Kidney (tissue), 14 donors: ENCODE results near the gene ARL15. TPM values are rescaled to one million over a fixed set of nuclear protein-coding genes. Genes with fewer than 3 reads are reported as not detected.

Source experiments
- DNase-seq, 5 donors: peaks; one replicate each; pipeline ENCODE4 v3.0.0-alpha.2; 2013 to 2020
- FAIRE-seq: peaks from 2 replicates; lab custom pipeline; 2012; peaks lifted over from hg19 to GRCh38; lab: Jason Lieb, UNC
- H3K27ac ChIP-seq, 2 donors: one replicate each; pipeline ENCODE4 v1.7.0; 2013; ENCODE audit warnings: low read depth in 2 of 2, low read length in 2 of 2, inconsistent platforms in 1 of 2
- H3K27me3 ChIP-seq: one replicate; pipeline ENCODE4 v1.7.1; 2013; ENCODE audit warnings: low read length, inconsistent platforms; ENCODE audit not compliant: control insufficient read depth, insufficient read depth
- H3K36me3 ChIP-seq, 3 donors: one replicate each; pipeline versions ENCODE4 v1.7.0 to v1.7.1; 2013; ENCODE audit warnings: low read length in 3 of 3, control low read depth in 1 of 3, inconsistent platforms in 1 of 3; ENCODE audit not compliant: insufficient read depth in 3 of 3, control insufficient read depth in 2 of 3
- H3K4me1 ChIP-seq, 3 donors: one replicate each; pipeline versions ENCODE4 v1.7.0 to v1.7.1; 2013; ENCODE audit warnings: low read length in 3 of 3, inconsistent platforms in 1 of 3, low read depth in 1 of 3; ENCODE audit not compliant: control insufficient read depth in 2 of 3, insufficient read depth in 2 of 3
- H3K4me3 ChIP-seq, 3 donors: one replicate each; pipeline versions ENCODE4 v1.7.0 to v1.8.1; 2013; ENCODE audit warnings: low read length in 3 of 3, control low read depth in 1 of 3, inconsistent platforms in 1 of 3
- H3K9ac ChIP-seq, 3 donors: one replicate each; pipeline versions ENCODE4 v1.7.0 to v1.7.1; 2013; ENCODE audit warnings: low read length in 3 of 3, control low read depth in 1 of 3, inconsistent platforms in 1 of 3
- H3K9me3 ChIP-seq, 3 donors: one replicate each; pipeline versions ENCODE4 v1.7.0 to v1.7.1; 2013; ENCODE audit warnings: low read length in 3 of 3, control low read depth in 1 of 3, inconsistent platforms in 1 of 3; ENCODE audit not compliant: control insufficient read depth in 2 of 3, insufficient read depth in 1 of 3
- CTCF ChIP-seq: IDR thresholded peaks from 3 replicates; pipeline ENCODE4 v1.5.1; 2012; ENCODE audit warnings: mild to moderate bottlenecking, moderate library complexity, borderline replicate concordance; ENCODE audit not compliant: insufficient read depth; ENCODE audit errors: extremely low read depth
- intact Hi-C: fragments of 100-400 bp; cut with DNase I; formaldehyde crosslinking; loops from one replicate; pipeline ENCODE4 v1.11.1; 2022
- polyA plus RNA-seq: library from polyadenylated mRNA; stranded (reverse); fragments of 350-450 nt; fragmentation: Illumina TruSeq; extraction: RNeasy Lipid Tissue Mini Kit (QIAGEN cat#74804); gene quantifications from one replicate; pipeline ENCODE4 v1.2.3, GENCODE V29; 2014; ENCODE audit warnings: low read depth, low replicate concordance; ENCODE audit not compliant: insufficient read depth
- total RNA-seq: library from RNA; stranded (reverse); fragmentation: NEBNext Ultra II Directional; extraction: Animal tissue kit (Norgen Biotek cat#: 25700); gene quantifications from one replicate; pipeline ENCODE4 v1.2.1, GENCODE V29; 2021
- donor health status: control.
- donor health status: control.
- donor health status: control.
- donor health status: control.
- donor health status: control.
- donor health status: DM: yes; HTN: yes; CAD: no.
- donor health status: Normal renal cell carcinoma (clear cell type).

The ARL15 gene
- total and polyA plus RNA-seq, 2 donors from 2014 or later: 21.1 to 36.6 TPM

GRCh38 chr5:53895091-53895683 lies 415.2 kb downstream of the ARL15 start:
- FAIRE-seq (no peak), DNase-seq (peak in 4 of 5 donors; percentile 56 to 86 (median 75))
- no peak overlapping the region for H3K27ac ChIP-seq

GRCh38 chr5:53893626-53894025 lies 416.7 kb downstream of the ARL15 start:
- Histone ChIP-seq H3K9ac (no peak overlapping the region), H3K9me3 (no peaks in the 10 kb centered on the region), H3K4me1 (no peaks in the 10 kb centered on the region), H3K4me3 (no peak overlapping the region), H3K27ac (no peak overlapping the region), H3K36me3 (no peaks in the 10 kb centered on the region), H3K27me3 (no peaks in the 10 kb centered on the region)
- no peak for TF ChIP-seq CTCF
- intact Hi-C loops: no loop called here
- FAIRE-seq (no peak), DNase-seq (no peak)

More at GRCh38 chr5:53895091-53895683, 415.2 kb downstream of the ARL15 start:
- Histone ChIP-seq H3K9ac (no peak overlapping the region), H3K27me3 (no peaks in the 10 kb centered on the region), H3K36me3 (no peaks in the 10 kb centered on the region), H3K9me3 (no peaks in the 10 kb centered on the region), H3K4me3 (no peak overlapping the region), H3K4me1 (no peaks in the 10 kb centered on the region)
- intact Hi-C loops: no loop called here
- no peak for TF ChIP-seq CTCF

GRCh38 chr5:53892224-53892623 lies 418.1 kb downstream of the ARL15 start:
- Histone ChIP-seq H3K9ac (no peak overlapping the region), H3K4me3 (no peak overlapping the region), H3K27ac (no peak overlapping the region), H3K36me3 (no peaks in the 10 kb centered on the region), H3K27me3 (no peaks in the 10 kb centered on the region), H3K4me1 (no peaks in the 10 kb centered on the region), H3K9me3 (no peaks in the 10 kb centered on the region)
- DNase-seq (no peak), FAIRE-seq (no peak)
- no peak for TF ChIP-seq CTCF
- intact Hi-C loops: no loop called here

GRCh38 chr5:53891159-53891558 lies 419.2 kb downstream of the ARL15 start:
- intact Hi-C loops: no loop called here
- Histone ChIP-seq H3K36me3 (no peaks in the 10 kb centered on the region), H3K4me1 (no peaks in the 10 kb centered on the region), H3K27ac (no peak overlapping the region), H3K4me3 (no peak overlapping the region), H3K9ac (no peak overlapping the region), H3K9me3 (no peaks in the 10 kb centered on the region), H3K27me3 (no peaks in the 10 kb centered on the region)
- no peak for TF ChIP-seq CTCF
- FAIRE-seq: no peak
- DNase-seq: no peak
